ENCODE data around the gene TP53INP2.

TP53INP2 gene

DNA sequence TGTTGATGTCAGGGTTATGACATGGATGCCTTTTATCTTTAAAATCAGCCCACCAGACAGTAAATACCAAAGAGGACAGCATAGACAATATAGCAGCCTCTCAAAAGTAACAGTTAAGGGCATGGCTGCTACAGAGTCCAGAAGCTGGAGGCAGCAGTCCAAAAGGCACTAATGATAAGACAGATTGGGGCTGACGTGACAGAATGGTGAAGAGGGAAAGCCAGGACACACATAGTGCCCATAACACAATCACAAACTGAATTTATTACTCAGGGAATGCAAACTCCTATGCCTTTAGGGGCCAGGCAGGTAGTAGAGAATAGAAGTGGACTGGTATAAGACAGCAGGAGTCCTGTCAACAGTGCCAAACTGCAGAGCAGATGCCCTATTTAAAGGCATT is 40.7 kb downstream of the TP53INP2 start:
- H3K4me1 ChIP-seq (ENCODE audit: control insufficient read depth in 1 of 2, insufficient read depth in 1 of 2, low read depth in 1 of 2, low read length in 1 of 2): no peaks in the 10 kb centered on the region
- H3K4me3 ChIP-seq (ENCODE audit: low read depth in 1 of 2, low read length in 1 of 2): no peak overlapping the region
- peaks cover 96% of the 10 kb centered on the region for H3K36me3 ChIP-seq
- H3K27ac ChIP-seq: no peak overlapping the region
- H3K9me3 ChIP-seq: no peaks in the 10 kb centered on the region
- no peak for TF ChIP-seq CTCF (IDR thresholded peaks at IDR 0.05)
- no peaks in the 10 kb centered on the region for H3K27me3 ChIP-seq

- Histone ChIP-seq H3K36me3 (peaks cover 93% of the 10 kb centered on the region), H3K27ac (no peak overlapping the region), H3K4me3 (ENCODE audit: low read depth in 1 of 2, low read length in 1 of 2) (no peak overlapping the region), H3K9me3 (no peaks in the 10 kb centered on the region), H3K4me1 (ENCODE audit: control insufficient read depth in 1 of 2, insufficient read depth in 1 of 2, low read depth in 1 of 2, low read length in 1 of 2) (no peaks in the 10 kb centered on the region), H3K27me3 (no peaks in the 10 kb centered on the region)
- no peak for TF ChIP-seq CTCF (IDR thresholded peaks at IDR 0.05)
These were observed 42.5 kb downstream of the TP53INP2 start for GRCh38 chr20:34746674-34747073.

- Histone ChIP-seq H3K27me3 (no peaks in the 10 kb centered on the region), H3K27ac (no peak overlapping the region), H3K36me3 (peaks cover 93% of the 10 kb centered on the region), H3K9me3 (no peaks in the 10 kb centered on the region), H3K4me1 (ENCODE audit: control insufficient read depth in 1 of 2, insufficient read depth in 1 of 2, low read depth in 1 of 2, low read length in 1 of 2) (no peaks in the 10 kb centered on the region), H3K4me3 (ENCODE audit: low read depth in 1 of 2, low read length in 1 of 2) (no peak overlapping the region)
- no peak for TF ChIP-seq CTCF (IDR thresholded peaks at IDR 0.05)
These were observed 43.3 kb downstream of the TP53INP2 start for GRCh38 chr20:34747479-34747878.

DNA sequence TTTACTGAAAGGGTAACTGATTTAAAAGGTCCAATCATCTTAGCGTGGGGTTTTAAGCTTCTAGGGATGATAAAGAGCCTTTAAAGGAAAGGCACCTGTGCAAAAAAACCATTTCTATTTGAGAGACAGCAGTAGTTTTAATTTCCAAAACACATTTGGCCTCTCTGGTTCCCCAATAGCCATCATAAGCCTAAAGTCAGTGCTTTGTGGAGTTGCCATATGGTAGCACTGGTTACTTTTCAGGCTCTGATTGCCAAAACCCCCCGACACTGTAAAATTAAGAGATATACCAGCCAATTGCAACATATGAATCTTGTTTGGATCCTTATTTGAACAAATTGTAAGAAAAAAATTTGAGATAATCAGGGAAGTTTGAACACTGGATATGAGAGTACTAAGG is 44.6 kb downstream of the TP53INP2 start:
- Histone ChIP-seq H3K27ac (no peak overlapping the region), H3K27me3 (no peaks in the 10 kb centered on the region), H3K4me3 (ENCODE audit: low read depth in 1 of 2, low read length in 1 of 2) (no peak overlapping the region), H3K4me1 (ENCODE audit: control insufficient read depth in 1 of 2, insufficient read depth in 1 of 2, low read depth in 1 of 2, low read length in 1 of 2) (no peaks in the 10 kb centered on the region), H3K9me3 (no peaks in the 10 kb centered on the region), H3K36me3 (peaks cover 92% of the 10 kb centered on the region)
- no peak for TF ChIP-seq CTCF (IDR thresholded peaks at IDR 0.05)

GRCh38 chr20:34750484-34750883 is 46.3 kb downstream of the TP53INP2 start:
- peaks cover 92% of the 10 kb centered on the region for H3K36me3 ChIP-seq
- H3K27me3 ChIP-seq: no peaks in the 10 kb centered on the region
- H3K4me1 ChIP-seq (ENCODE audit: control insufficient read depth in 1 of 2, insufficient read depth in 1 of 2, low read depth in 1 of 2, low read length in 1 of 2): no peaks in the 10 kb centered on the region
- H3K4me3 ChIP-seq (ENCODE audit: low read depth in 1 of 2, low read length in 1 of 2): no peak overlapping the region
- no peaks in the 10 kb centered on the region for H3K9me3 ChIP-seq
- TF ChIP-seq CTCF (IDR thresholded peaks at IDR 0.05): no peak
- H3K27ac ChIP-seq: no peak overlapping the region

- Histone ChIP-seq H3K27me3 (no peaks in the 10 kb centered on the region), H3K9me3 (no peaks in the 10 kb centered on the region), H3K4me3 (ENCODE audit: low read depth in 1 of 2, low read length in 1 of 2) (no peak overlapping the region), H3K4me1 (ENCODE audit: control insufficient read depth in 1 of 2, insufficient read depth in 1 of 2, low read depth in 1 of 2, low read length in 1 of 2) (no peaks in the 10 kb centered on the region), H3K27ac (no peak overlapping the region), H3K36me3 (peaks cover 92% of the 10 kb centered on the region)
- no peak for TF ChIP-seq CTCF (IDR thresholded peaks at IDR 0.05)
These were observed 47.3 kb downstream of the TP53INP2 start for GRCh38 chr20:34751453-34751852.
